ENCODE measurements around the gene IL34. TPM values are rescaled to one million over a fixed set of nuclear protein-coding genes. Genes with fewer than 3 reads are reported as not detected.

The IL34 gene
- total and polyA plus RNA-seq, 2 of the 8 experiments (the other 6 are each of a cell fraction or from before 2014, with no cell fraction given), result 4.6 to 5.6 TPM

- TF ChIP-seq HDAC2 (IDR thresholded peaks at IDR 0.05; ENCODE audit: borderline replicate concordance in 1 of 2, low read depth in 2 of 2, low read length in 2 of 2) (no peak), CHD7 (IDR thresholded peaks at IDR 0.05; ENCODE audit: insufficient replicate concordance, low read length) (no peak), SIN3A (conservative IDR thresholded peaks at IDR 0.05 in 1 of 2, IDR thresholded peaks at IDR 0.05 in 1 of 2; ENCODE audit: low read depth in 1 of 2, low read length in 2 of 2) (0 out of 4 replicates have a peak, but pooled peaks of 1 of the 2 experiments have one; percentile 41), HDAC6 (IDR thresholded peaks at IDR 0.05; ENCODE audit: low read depth, low read length) (no peak), POLR2A (IDR thresholded peaks at IDR 0.05; ENCODE audit: control extremely low read depth in 1 of 2, low read depth in 2 of 2, low read length in 2 of 2) (no peak), TEAD4 (IDR thresholded peaks at IDR 0.05; ENCODE audit: low read depth, low read length) (no peak), CHD2 (IDR thresholded peaks at IDR 0.05; ENCODE audit: low read length) (no peak), MAX (IDR thresholded peaks at IDR 0.05) (no peak)
Observed at GRCh38 chr16:70653809-70654771, 7.7 kb downstream of the IL34 start (continued).

Data from H1 (cell line).